ENCODE results near the gene PPA2. TPM values are rescaled to one million over a fixed set of nuclear protein-coding genes. Genes with fewer than 3 reads are reported as not detected.

The PPA2 gene
- total RNA-seq, 1 donor from 2014 or later, result 49.3 TPM

- Histone ChIP-seq H3K36me3 (peaks cover 9 to 58% of the 10 kb centered on the region in 2 donors), H3K9me3 (peaks cover 0 to 2% of the 10 kb centered on the region in 2 donors), H3K4me3 (no peak overlapping the region), H3K4me1 (no peaks in the 10 kb centered on the region), H3K27ac (no peak overlapping the region), H3K27me3 (no peaks in the 10 kb centered on the region)
- no peak for DNase-seq (ENCODE audit: low spot score in 2 of 2)
- TF ChIP-seq, protein P1, sequence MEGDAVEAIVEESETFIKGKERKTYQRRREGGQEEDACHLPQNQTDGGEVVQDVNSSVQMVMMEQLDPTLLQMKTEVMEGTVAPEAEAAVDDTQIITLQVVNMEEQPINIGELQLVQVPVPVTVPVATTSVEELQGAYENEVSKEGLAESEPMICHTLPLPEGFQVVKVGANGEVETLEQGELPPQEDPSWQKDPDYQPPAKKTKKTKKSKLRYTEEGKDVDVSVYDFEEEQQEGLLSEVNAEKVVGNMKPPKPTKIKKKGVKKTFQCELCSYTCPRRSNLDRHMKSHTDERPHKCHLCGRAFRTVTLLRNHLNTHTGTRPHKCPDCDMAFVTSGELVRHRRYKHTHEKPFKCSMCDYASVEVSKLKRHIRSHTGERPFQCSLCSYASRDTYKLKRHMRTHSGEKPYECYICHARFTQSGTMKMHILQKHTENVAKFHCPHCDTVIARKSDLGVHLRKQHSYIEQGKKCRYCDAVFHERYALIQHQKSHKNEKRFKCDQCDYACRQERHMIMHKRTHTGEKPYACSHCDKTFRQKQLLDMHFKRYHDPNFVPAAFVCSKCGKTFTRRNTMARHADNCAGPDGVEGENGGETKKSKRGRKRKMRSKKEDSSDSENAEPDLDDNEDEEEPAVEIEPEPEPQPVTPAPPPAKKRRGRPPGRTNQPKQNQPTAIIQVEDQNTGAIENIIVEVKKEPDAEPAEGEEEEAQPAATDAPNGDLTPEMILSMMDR (IDR thresholded peaks at IDR 0.05), result no peak
- intact Hi-C loops (cut with DNase I), result no loop called here
These were observed 33.0 kb downstream of the PPA2 start for GRCh38 chr4:105440890-105441289.

DNA sequence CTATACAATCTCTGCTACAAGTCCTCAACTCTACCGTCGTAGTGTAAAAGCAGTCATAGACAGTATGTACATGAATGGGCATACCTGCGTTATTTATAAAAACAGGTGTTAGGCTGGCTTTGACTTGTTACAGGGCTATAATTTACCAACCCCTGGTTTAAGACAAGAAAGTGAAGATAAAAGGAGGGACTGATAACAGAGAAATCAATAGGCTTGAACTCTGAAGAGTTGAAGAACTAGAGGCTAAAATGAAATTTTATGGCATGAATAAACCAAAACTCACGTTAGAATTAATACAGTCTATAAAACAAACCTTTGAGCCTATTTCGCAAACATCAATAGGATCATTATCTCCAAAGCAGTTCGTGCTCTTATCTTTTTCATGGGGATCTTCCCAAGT lies 36.2 kb downstream of the PPA2 start:
- intact Hi-C loops (cut with DNase I), result no loop called here
- Histone ChIP-seq H3K27ac (no peak overlapping the region), H3K27me3 (no peaks in the 10 kb centered on the region), H3K36me3 (peaks cover 17 to 65% of the 10 kb centered on the region in 2 donors), H3K9me3 (peaks cover 0 to 5% of the 10 kb centered on the region in 2 donors), H3K4me1 (no peaks in the 10 kb centered on the region), H3K4me3 (no peak overlapping the region)
- TF ChIP-seq, protein P1 (IDR thresholded peaks at IDR 0.05), result no peak
- no peak for DNase-seq (ENCODE audit: low spot score in 2 of 2)

DNA sequence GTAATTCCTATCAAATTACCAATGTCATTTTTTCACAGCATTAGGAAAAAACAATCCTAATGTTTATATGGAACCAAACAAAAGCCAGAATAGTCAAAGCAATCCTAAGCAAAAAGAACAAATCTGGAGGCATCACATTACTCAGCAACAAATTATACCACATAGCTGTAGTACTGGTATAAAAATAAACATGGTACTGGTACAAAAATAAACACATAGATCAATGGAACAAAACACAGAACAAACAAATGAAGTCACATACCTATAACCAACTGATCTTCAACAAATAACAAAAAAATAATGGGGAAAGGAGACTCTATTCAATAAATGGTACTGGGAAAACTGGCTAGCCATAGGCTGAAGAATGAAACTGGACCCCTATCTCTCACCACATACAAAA lies 37.4 kb downstream of the PPA2 start:
- Histone ChIP-seq H3K4me1 (no peaks in the 10 kb centered on the region), H3K27me3 (no peaks in the 10 kb centered on the region), H3K4me3 (no peak overlapping the region), H3K9me3 (peaks cover 0 to 5% of the 10 kb centered on the region in 2 donors), H3K36me3 (peaks cover 18 to 63% of the 10 kb centered on the region in 2 donors), H3K27ac (no peak overlapping the region)
- no peak for DNase-seq (ENCODE audit: low spot score in 2 of 2)
- TF ChIP-seq, protein P1 (IDR thresholded peaks at IDR 0.05), result no peak
- intact Hi-C loops (cut with DNase I), result no loop called here

DNA sequence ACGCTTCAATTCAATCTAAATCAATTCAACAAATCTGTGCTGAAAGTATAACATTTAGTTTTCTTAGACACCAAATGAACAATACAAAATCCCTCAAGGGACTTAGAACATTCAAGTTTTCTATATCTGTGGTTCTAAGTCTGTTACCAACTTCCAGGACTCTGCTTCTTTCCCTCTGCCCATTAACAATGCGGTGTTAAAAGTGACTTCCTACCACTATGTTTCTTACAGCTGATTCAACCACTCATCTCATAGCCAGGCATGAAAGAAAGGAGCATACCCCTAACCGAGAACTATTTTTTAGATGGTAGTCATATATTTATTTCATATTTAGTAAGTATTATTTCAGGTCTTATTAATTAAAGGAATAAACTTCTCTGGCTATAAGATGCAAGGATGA lies 38.9 kb downstream of the PPA2 start:
- H3K36me3 ChIP-seq, result peaks cover 20 to 60% of the 10 kb centered on the region in 2 donors
- H3K4me3 ChIP-seq, result no peak overlapping the region
- no peak overlapping the region for H3K27ac ChIP-seq
- TF ChIP-seq, protein P1 (IDR thresholded peaks at IDR 0.05), result no peak
- H3K9me3 ChIP-seq, result peaks cover 0 to 5% of the 10 kb centered on the region in 2 donors
- H3K27me3 ChIP-seq, result no peaks in the 10 kb centered on the region
- no peaks in the 10 kb centered on the region for H3K4me1 ChIP-seq
- intact Hi-C loops (cut with DNase I), result no loop called here
- no peak for DNase-seq (ENCODE audit: low spot score in 2 of 2)

- H3K9me3 ChIP-seq, result peaks cover 0 to 6% of the 10 kb centered on the region in 2 donors
- no peak overlapping the region for H3K4me3 ChIP-seq
- no peaks in the 10 kb centered on the region for H3K4me1 ChIP-seq
- no peak for DNase-seq (ENCODE audit: low spot score in 2 of 2)
- TF ChIP-seq, protein P1 (IDR thresholded peaks at IDR 0.05), result no peak
- H3K27ac ChIP-seq, result no peak overlapping the region
- H3K27me3 ChIP-seq, result no peaks in the 10 kb centered on the region
- H3K36me3 ChIP-seq, result peaks cover 20 to 61% of the 10 kb centered on the region in 2 donors
- intact Hi-C loops (cut with DNase I), result no loop called here
These were observed 40.4 kb downstream of the PPA2 start for GRCh38 chr4:105433421-105433820.

DNA sequence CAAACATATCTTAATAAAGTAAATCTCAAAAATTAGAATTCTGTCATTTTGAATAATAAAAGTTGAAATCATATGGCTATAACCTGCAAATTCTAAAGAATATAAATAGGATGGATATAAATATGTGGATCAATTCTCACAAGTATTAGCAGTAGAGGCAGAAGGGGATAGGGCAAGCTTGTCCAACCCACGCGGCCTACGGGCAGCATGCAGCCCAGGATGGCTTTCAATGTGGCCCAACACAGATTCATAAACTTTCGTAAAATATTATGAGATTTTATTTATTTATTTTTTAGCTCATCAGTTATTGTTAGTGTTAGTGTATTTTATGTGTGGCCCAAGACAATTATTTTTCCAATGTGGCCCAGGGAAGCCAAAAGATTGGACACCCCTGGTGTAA lies 41.4 kb downstream of the PPA2 start:
- H3K27ac ChIP-seq, result no peak overlapping the region
- no peaks in the 10 kb centered on the region for H3K27me3 ChIP-seq
- no peak for DNase-seq (ENCODE audit: low spot score in 2 of 2)
- no peak overlapping the region for H3K4me3 ChIP-seq
- peaks cover 0 to 9% of the 10 kb centered on the region in 2 donors for H3K9me3 ChIP-seq
- intact Hi-C loops (cut with DNase I), result no loop called here
- H3K4me1 ChIP-seq, result no peaks in the 10 kb centered on the region
- H3K36me3 ChIP-seq, result peaks cover 20 to 63% of the 10 kb centered on the region in 2 donors
- TF ChIP-seq, protein P1 (IDR thresholded peaks at IDR 0.05), result no peak
